GM21576 (cell line): ENCODE results near the gene SMC1B.
"Not testable (repeated sequence)": the region's sequence is repeated elsewhere in the genome, so short reads cannot be mapped to it uniquely, and the experiment has no call there.

Source experiments
- ATAC-seq: cut with Tn5 transposase; IDR thresholded peaks from one replicate; pipeline ENCODE4 v1.9.1; 2021; ENCODE audit warnings: mild to moderate bottlenecking, moderate library complexity; ENCODE audit not compliant: unreplicated experiment

The SMC1B gene

GRCh38 chr22:45306139-45306538, 107.3 kb downstream of the SMC1B start:
- ATAC-seq, result no peak

- ATAC-seq, result no peak
Measured at GRCh38 chr22:45305456-45306075, 107.8 kb downstream of the SMC1B start.

- no peak for ATAC-seq
Measured at GRCh38 chr22:45304971-45305370, 108.4 kb downstream of the SMC1B start.

GRCh38 chr22:45303181-45303580, 110.2 kb downstream of the SMC1B start:
- ATAC-seq, result no peak

GRCh38 chr22:45302751-45303150, 110.6 kb downstream of the SMC1B start:
- ATAC-seq, result no peak

GRCh38 chr22:45298934-45299505, 114.4 kb downstream of the SMC1B start:
- no peak for ATAC-seq

- no peak for ATAC-seq
Measured at GRCh38 chr22:45296628-45297297, 116.6 kb downstream of the SMC1B start.

GRCh38 chr22:45295492-45295891, 117.9 kb downstream of the SMC1B start:
- ATAC-seq, result no peak

- ATAC-seq, result not testable (repeated sequence)
Measured at GRCh38 chr22:45295004-45295403, 118.4 kb downstream of the SMC1B start.
